Measurements from ENCODE around the gene BHLHE41. TPM values are rescaled to one million over a fixed set of nuclear protein-coding genes. Genes with fewer than 3 reads are reported as not detected.

The BHLHE41 gene
- total RNA-seq, 1 experiment from 2014 or later = 81.0 TPM

- peaks cover 45% of the 10 kb centered on the region for H3K4me1 ChIP-seq (ENCODE audit: insufficient read depth, low read length)
- TF ChIP-seq EZH2phosphoT487 (IDR thresholded peaks at IDR 0.05; ENCODE audit: borderline replicate concordance, low read length) = no peak
- ATAC-seq = no peak
Measured at GRCh38 chr12:26122061-26122680, 2.7 kb downstream of the BHLHE41 start.

GRCh38 chr12:26121323-26122060, 3.3 kb downstream of the BHLHE41 start:
- Histone ChIP-seq H3K9ac (ENCODE audit: low read length) (peak overlapping the region; percentile 90), H3K27me3 (ENCODE audit: low read length) (no peaks in the 10 kb centered on the region), H3K36me3 (ENCODE audit: low read depth, low read length) (peaks cover 29% of the 10 kb centered on the region), H3K4me3 (ENCODE audit: low read length) (peak overlapping the region; percentile 77), H3K4me2 (ENCODE audit: low read length) (peak overlapping the region; percentile 92), H2AFZ (ENCODE audit: low read length) (peak overlapping the region; percentile 13; the same call in 1 of the 2 replicates), H3F3A (ENCODE audit: low read length, unreplicated experiment) (peaks cover 5% of the 10 kb centered on the region), H3K79me2 (ENCODE audit: low read length) (peaks cover 61% of the 10 kb centered on the region), H3K4me1 (ENCODE audit: insufficient read depth, low read length) (peaks cover 47% of the 10 kb centered on the region), H3K9me2 (replicated peaks; ENCODE audit: low read length) (no peaks in the 10 kb centered on the region), H3K27ac (ENCODE audit: low read length) (peak overlapping the region; percentile 74), H3K9me3 (ENCODE audit: low read length) (no peaks in the 10 kb centered on the region), H4K20me1 (ENCODE audit: low read length) (no peaks in the 10 kb centered on the region)
- BruUV-seq (replicated peaks) = no TSS peak
- POLR2A ChIA-PET (ENCODE audit: unreplicated experiment) = interaction anchor here (1.3 kb wide), 1 partner anchor 153 kb away, joined by 42 read pairs; no protein-coding TSS in a partner anchor
- DNase-seq (peak; percentile 53), ATAC-seq (no peak)
- intact Hi-C loops (cut with micrococcal nuclease) = loop anchor here (5.0 kb wide), 1 partner anchor 296 kb away; no protein-coding TSS in a partner anchor
- CTCF ChIA-PET = interaction anchor here (0.6 to 1.5 kb wide), 5 partner anchors 143 to 402 kb away, joined by 3 to 6 read pairs (median 4); no protein-coding TSS in a partner anchor
- TF ChIP-seq EZH2 (IDR thresholded peaks at IDR 0.05; ENCODE audit: low read length, unreplicated experiment) (no peak), EZH2phosphoT487 (IDR thresholded peaks at IDR 0.05; ENCODE audit: borderline replicate concordance, low read length) (no peak), CTCF (conservative IDR thresholded peaks at IDR 0.05; ENCODE audit: low read depth, low read length) (no peak)

More at GRCh38 chr12:26122061-26122680, 2.7 kb downstream of the BHLHE41 start:
- Histone ChIP-seq H3K36me3 (ENCODE audit: low read depth, low read length) (peaks cover 29% of the 10 kb centered on the region), H3K9me2 (replicated peaks; ENCODE audit: low read length) (no peaks in the 10 kb centered on the region), H3K79me2 (ENCODE audit: low read length) (peaks cover 65% of the 10 kb centered on the region), H3F3A (ENCODE audit: low read length, unreplicated experiment) (peaks cover 9% of the 10 kb centered on the region), H2AFZ (ENCODE audit: low read length) (peak overlapping the region; percentile 13; the same call in 1 of the 2 replicates), H3K4me3 (ENCODE audit: low read length) (peak overlapping the region; percentile 77), H3K4me2 (ENCODE audit: low read length) (peak overlapping the region; percentile 92), H4K20me1 (ENCODE audit: low read length) (no peaks in the 10 kb centered on the region), H3K9me3 (ENCODE audit: low read length) (no peaks in the 10 kb centered on the region), H3K27me3 (ENCODE audit: low read length) (no peaks in the 10 kb centered on the region), H3K9ac (ENCODE audit: low read length) (peak overlapping the region; percentile 90), H3K27ac (ENCODE audit: low read length) (peak overlapping the region; percentile 89)
- no TSS peak for BruUV-seq (replicated peaks)
- DNase-seq = peak; percentile 26
- POLR2A ChIA-PET (ENCODE audit: unreplicated experiment) = interaction anchor here (1.3 kb wide), 1 partner anchor 152 kb away, joined by 42 read pairs; no protein-coding TSS in a partner anchor
- CTCF ChIA-PET = interaction anchor here (0.6 to 1.5 kb wide), 8 partner anchors 25 to 580 kb away, joined by 3 to 6 read pairs (median 4); no protein-coding TSS in a partner anchor
- intact Hi-C loops (cut with micrococcal nuclease) = loop anchor here (5.0 kb wide), 1 partner anchor 295 kb away; no protein-coding TSS in a partner anchor

GRCh38 chr12:26120561-26121274, 4.1 kb downstream of the BHLHE41 start:
- H3K9me3 ChIP-seq (ENCODE audit: low read length) = no peaks in the 10 kb centered on the region
- H3K4me1 ChIP-seq (ENCODE audit: insufficient read depth, low read length) = peaks cover 48% of the 10 kb centered on the region
- H3K4me2 ChIP-seq (ENCODE audit: low read length) = peak overlapping the region; percentile 92
- TF ChIP-seq CTCF (conservative IDR thresholded peaks at IDR 0.05; ENCODE audit: low read depth, low read length) (no peak), EZH2phosphoT487 (IDR thresholded peaks at IDR 0.05; ENCODE audit: borderline replicate concordance, low read length) (no peak), EZH2 (IDR thresholded peaks at IDR 0.05; ENCODE audit: low read length, unreplicated experiment) (no peak)
- CTCF ChIA-PET = interaction anchor here (1.1 kb wide), 1 partner anchor 165 kb away, joined by 3 read pairs; no protein-coding TSS in a partner anchor
- peaks cover 29% of the 10 kb centered on the region for H3K36me3 ChIP-seq (ENCODE audit: low read depth, low read length)
- H3K27ac ChIP-seq (ENCODE audit: low read length) = peak overlapping the region; percentile 74
- peak overlapping the region; percentile 77 for H3K4me3 ChIP-seq (ENCODE audit: low read length)
- H3K9me2 ChIP-seq (replicated peaks; ENCODE audit: low read length) = no peaks in the 10 kb centered on the region
- ATAC-seq = no peak
- DNase-seq = peak; percentile 51
- BruUV-seq (replicated peaks) = no TSS peak
- no peak overlapping the region for H2AFZ ChIP-seq (ENCODE audit: low read length)
- H3K27me3 ChIP-seq (ENCODE audit: low read length) = no peaks in the 10 kb centered on the region
- peak overlapping the region; percentile 90 for H3K9ac ChIP-seq (ENCODE audit: low read length)
- peaks cover 61% of the 10 kb centered on the region for H3K79me2 ChIP-seq (ENCODE audit: low read length)
- intact Hi-C loops (cut with micrococcal nuclease) = loop anchor here (5.0 kb wide), 1 partner anchor 297 kb away; no protein-coding TSS in a partner anchor
- POLR2A ChIA-PET (ENCODE audit: unreplicated experiment) = interaction anchor here (1.3 kb wide), 1 partner anchor 154 kb away, joined by 42 read pairs; no protein-coding TSS in a partner anchor
- H4K20me1 ChIP-seq (ENCODE audit: low read length) = no peaks in the 10 kb centered on the region
- H3F3A ChIP-seq (ENCODE audit: low read length, unreplicated experiment) = no peaks in the 10 kb centered on the region

All from PC-3 (cell line).